SK-N-MC (cell line): Measurements from ENCODE around the gene ZNF667.

Experiments used
- EZH2 ChIP-seq: fragments of 200-600 bp; sonication (generic); IDR thresholded peaks from one replicate; pipeline ENCODE4 v1.6.1; 2017; ENCODE audit warnings: antibody characterized with exemption
- POLR2AphosphoS5 ChIP-seq: IDR thresholded peaks from 2 replicates; pipeline ENCODE4 v1.6.1; 2012; ENCODE audit warnings: mild to moderate bottlenecking, low read depth, low read length, borderline replicate concordance

DNA sequence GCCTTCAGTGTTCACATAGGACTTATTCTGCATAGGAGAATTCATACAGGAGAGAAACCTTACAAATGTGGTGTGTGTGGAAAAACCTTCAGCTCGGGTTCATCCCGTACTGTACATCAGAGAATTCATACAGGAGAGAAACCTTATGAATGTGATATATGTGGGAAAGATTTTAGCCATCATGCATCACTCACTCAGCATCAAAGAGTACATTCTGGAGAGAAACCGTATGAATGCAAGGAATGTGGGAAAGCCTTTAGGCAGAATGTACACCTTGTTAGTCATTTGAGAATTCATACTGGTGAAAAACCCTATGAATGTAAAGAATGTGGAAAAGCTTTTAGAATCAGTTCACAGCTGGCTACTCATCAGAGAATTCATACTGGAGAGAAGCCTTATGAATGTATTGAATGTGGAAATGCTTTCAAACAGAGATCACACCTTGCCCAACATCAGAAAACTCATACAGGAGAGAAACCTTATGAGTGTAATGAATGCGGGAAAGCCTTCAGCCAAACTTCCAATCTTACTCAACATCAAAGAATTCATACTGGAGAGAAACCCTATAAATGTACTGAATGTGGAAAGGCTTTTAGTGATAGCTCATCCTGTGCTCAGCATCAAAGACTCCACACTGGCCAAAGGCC lies 48.2 kb upstream of the ZNF667 start:
- TF ChIP-seq EZH2 = no peak
- TF ChIP-seq POLR2AphosphoS5 = no peak
